HEK293 (cell line): ENCODE measurements around the gene VWCE.

Experiments used
- BCL11B ChIP-seq: fragments of 450-650 bp; formaldehyde crosslinking; IDR thresholded peaks from 2 replicates; pipeline ENCODE4 v1.5.1; 2016; ENCODE audit warnings: low read depth, missing biosample characterization, missing genetic modification characterization
- FEZF1 ChIP-seq: fragments of 450-650 bp; formaldehyde crosslinking; IDR thresholded peaks from 2 replicates; pipeline ENCODE4 v1.5.1; 2016; ENCODE audit warnings: missing biosample characterization, missing genetic modification characterization
- MEIS1 ChIP-seq: sonication (generic); formaldehyde crosslinking; IDR thresholded peaks from 2 replicates; pipeline ENCODE4 v1.8.1; 2022; ENCODE audit warnings: missing genetic modification reagents, mild to moderate bottlenecking, borderline replicate concordance
- MYNN ChIP-seq: fragments of 450-650 bp; formaldehyde crosslinking; IDR thresholded peaks from 2 replicates; pipeline ENCODE4 v1.5.1; 2016; ENCODE audit warnings: missing biosample characterization, missing genetic modification characterization, borderline replicate concordance
- RBAK ChIP-seq: fragments of 450-650 bp; formaldehyde crosslinking; IDR thresholded peaks from 2 replicates; pipeline ENCODE4 v1.5.1; 2016; ENCODE audit warnings: missing biosample characterization, missing genetic modification characterization
- TCF7L2 ChIP-seq: IDR thresholded peaks from 2 replicates; pipeline ENCODE4 v1.6.1; 2011; ENCODE audit warnings: low read depth, mild to moderate bottlenecking, inconsistent platforms, low read length, moderate library complexity, borderline replicate concordance
- ZBTB48 ChIP-seq: fragments of 450-650 bp; formaldehyde crosslinking; IDR thresholded peaks from 2 replicates; pipeline ENCODE4 v1.5.1; 2016; ENCODE audit warnings: missing biosample characterization, missing genetic modification characterization
- ZNF148 ChIP-seq: fragments of 450-650 bp; formaldehyde crosslinking; IDR thresholded peaks from 2 replicates; pipeline ENCODE4 v1.5.0; 2017; ENCODE audit warnings: missing biosample characterization, missing genetic modification characterization, borderline replicate concordance
- ZNF157 ChIP-seq: fragments of 450-650 bp; formaldehyde crosslinking; IDR thresholded peaks from 2 replicates; pipeline ENCODE4 v1.5.1; 2016; ENCODE audit warnings: missing biosample characterization, missing genetic modification characterization
- ZNF211 ChIP-seq: fragments of 450-650 bp; formaldehyde crosslinking; IDR thresholded peaks from 2 replicates; pipeline ENCODE4 v1.5.1; 2016; ENCODE audit warnings: low read depth, missing biosample characterization, missing genetic modification characterization
- ZNF223 ChIP-seq: fragments of 450-650 bp; formaldehyde crosslinking; IDR thresholded peaks from 2 replicates; pipeline ENCODE4 v1.5.1; 2016; ENCODE audit warnings: missing biosample characterization, missing genetic modification characterization
- ZNF26 ChIP-seq: fragments of 450-650 bp; formaldehyde crosslinking; IDR thresholded peaks from 2 replicates; pipeline ENCODE4 v1.5.1; 2016; ENCODE audit warnings: missing biosample characterization, missing genetic modification characterization
- ZNF266 ChIP-seq: fragments of 450-650 bp; formaldehyde crosslinking; IDR thresholded peaks from 2 replicates; pipeline ENCODE4 v1.5.1; 2016; ENCODE audit warnings: missing biosample characterization, missing genetic modification characterization, low read depth
- ZNF335 ChIP-seq: fragments of 450-650 bp; formaldehyde crosslinking; conservative IDR thresholded peaks from 2 replicates; pipeline ENCODE4 v1.5.1; 2016; ENCODE audit warnings: missing biosample characterization, missing genetic modification characterization
- ZNF341 ChIP-seq: fragments of 450-650 bp; formaldehyde crosslinking; IDR thresholded peaks from 2 replicates; pipeline ENCODE4; 2016; ENCODE audit warnings: low read depth, missing biosample characterization, missing genetic modification characterization
- ZNF398 ChIP-seq: fragments of 450-650 bp; formaldehyde crosslinking; IDR thresholded peaks from 2 replicates; pipeline ENCODE4 v1.5.1; 2017; ENCODE audit warnings: missing biosample characterization, missing genetic modification characterization
- ZNF426 ChIP-seq: fragments of 450-650 bp; formaldehyde crosslinking; IDR thresholded peaks from 2 replicates; pipeline ENCODE4 v1.5.1; 2017; ENCODE audit warnings: missing biosample characterization, missing genetic modification characterization, mild to moderate bottlenecking, inconsistent platforms, moderate library complexity
- ZNF48 ChIP-seq: fragments of 450-650 bp; formaldehyde crosslinking; IDR thresholded peaks from 2 replicates; pipeline ENCODE4 v1.5.1; 2016; ENCODE audit warnings: missing biosample characterization, missing genetic modification characterization
- ZNF513 ChIP-seq: fragments of 450-650 bp; IDR thresholded peaks from 2 replicates; pipeline ENCODE4 v1.5.1; 2018; ENCODE audit warnings: missing biosample characterization, missing genetic modification characterization
- ZNF530 ChIP-seq: fragments of 450-650 bp; formaldehyde crosslinking; IDR thresholded peaks from 2 replicates; pipeline ENCODE4 v1.5.1; 2016; ENCODE audit warnings: low read depth, missing biosample characterization, missing genetic modification characterization
- ZNF549 ChIP-seq: fragments of 450-650 bp; IDR thresholded peaks from 2 replicates; pipeline ENCODE4 v1.5.1; 2018; ENCODE audit warnings: missing biosample characterization, missing genetic modification characterization, mild to moderate bottlenecking, inconsistent platforms, moderate library complexity
- ZNF558 ChIP-seq: fragments of 450-650 bp; formaldehyde crosslinking; IDR thresholded peaks from 2 replicates; pipeline ENCODE4 v1.5.1; 2016; ENCODE audit warnings: missing biosample characterization, missing genetic modification characterization
- ZNF560 ChIP-seq: fragments of 450-650 bp; formaldehyde crosslinking; IDR thresholded peaks from 2 replicates; pipeline ENCODE4 v1.5.1; 2017; ENCODE audit warnings: missing biosample characterization, missing genetic modification characterization, borderline replicate concordance
- ZNF585B ChIP-seq: fragments of 450-650 bp; formaldehyde crosslinking; IDR thresholded peaks from 2 replicates; pipeline ENCODE4 v1.5.1; 2016; ENCODE audit warnings: missing biosample characterization, missing genetic modification characterization
- ZNF596 ChIP-seq: fragments of 450-650 bp; IDR thresholded peaks from 2 replicates; pipeline ENCODE4 v1.5.0; 2018; ENCODE audit warnings: missing biosample characterization, mild to moderate bottlenecking, missing genetic modification characterization, moderate library complexity
- ZNF610 ChIP-seq: fragments of 450-650 bp; formaldehyde crosslinking; IDR thresholded peaks from 2 replicates; pipeline ENCODE4 v1.5.1; 2016; ENCODE audit warnings: missing biosample characterization, missing genetic modification characterization, borderline replicate concordance
- ZNF621 ChIP-seq: fragments of 450-650 bp; formaldehyde crosslinking; IDR thresholded peaks from 2 replicates; pipeline ENCODE4 v1.5.1; 2017; ENCODE audit warnings: missing biosample characterization, missing genetic modification characterization
- ZNF670 ChIP-seq: fragments of 450-650 bp; formaldehyde crosslinking; IDR thresholded peaks from 2 replicates; pipeline ENCODE4 v1.5.1; 2016; ENCODE audit warnings: missing biosample characterization, missing genetic modification characterization, low read depth
- ZNF707 ChIP-seq: fragments of 450-650 bp; formaldehyde crosslinking; IDR thresholded peaks from 2 replicates; pipeline ENCODE4 v1.5.1; 2016; ENCODE audit warnings: missing biosample characterization, missing genetic modification characterization
- ZNF76 ChIP-seq: fragments of 450-650 bp; formaldehyde crosslinking; IDR thresholded peaks from 2 replicates; pipeline ENCODE4; 2016; ENCODE audit warnings: low read depth, missing biosample characterization, missing genetic modification characterization, borderline replicate concordance
- ZNF837 ChIP-seq: fragments of 450-650 bp; formaldehyde crosslinking; IDR thresholded peaks from 2 replicates; pipeline ENCODE4 v1.5.1; 2016; ENCODE audit warnings: missing biosample characterization, missing genetic modification characterization
- ZSCAN16 ChIP-seq: fragments of 450-650 bp; formaldehyde crosslinking; IDR thresholded peaks from 2 replicates; pipeline ENCODE4 v1.5.1; 2016; ENCODE audit warnings: missing biosample characterization, missing genetic modification characterization

Gene VWCE

GRCh38 chr11:61293867-61294716, 1.0 kb downstream of the VWCE start (continued):
- no peak for TF ChIP-seq ZNF426 (tag by site-specific recombination)
- TF ChIP-seq ZNF670 (tag by site-specific recombination), result no peak
- 0 out of 2 replicates have a peak, but pooled peaks have one; percentile 21 for TF ChIP-seq ZNF76
- TF ChIP-seq ZNF596 (tag by site-specific recombination), result no peak
- TF ChIP-seq ZNF513 (tag by site-specific recombination), result no peak
- no peak for TF ChIP-seq ZNF560
- TF ChIP-seq ZNF148 (tag by site-specific recombination), result no peak; the same call in 1 of the 2 replicates
- no peak for TF ChIP-seq ZNF707 (tag by site-specific recombination)
- no peak for TF ChIP-seq ZNF837
- TF ChIP-seq ZNF398 (tag by site-specific recombination), result peak; percentile 93
- TF ChIP-seq ZNF621 (tag by site-specific recombination), result no peak
- TF ChIP-seq ZNF341 (tag by site-specific recombination), result peak; percentile 78
- peak; percentile 36; the same call in 1 of the 2 replicates for TF ChIP-seq FEZF1 (tag by site-specific recombination)
- no peak for TF ChIP-seq ZNF266 (tag by site-specific recombination)
- no peak for TF ChIP-seq ZNF530 (tag by site-specific recombination)
- no peak for TF ChIP-seq ZNF585B (tag by site-specific recombination)
- no peak for TF ChIP-seq ZNF549
- no peak for TF ChIP-seq RBAK (tag by site-specific recombination)
- no peak for TF ChIP-seq ZNF211 (tag by site-specific recombination)
- TF ChIP-seq ZSCAN16, result 0 out of 2 replicates have a peak, but pooled peaks have one; percentile 18
- TF ChIP-seq MEIS1, result no peak
- TF ChIP-seq TCF7L2, result no peak
- no peak for TF ChIP-seq ZNF48 (tag by site-specific recombination)
- no peak for TF ChIP-seq ZNF26
- TF ChIP-seq ZNF335 (tag by site-specific recombination), result peak; percentile 93
- no peak for TF ChIP-seq ZNF610 (tag by site-specific recombination)
- no peak for TF ChIP-seq ZNF223
- TF ChIP-seq ZBTB48 (tag by site-specific recombination), result peak; percentile 89
- TF ChIP-seq MYNN (tag by site-specific recombination), result no peak
- no peak for TF ChIP-seq ZNF157 (tag by site-specific recombination)
- peak; percentile 16; the same call in 1 of the 2 replicates for TF ChIP-seq BCL11B
- TF ChIP-seq ZNF558, result no peak
